ENCODE measurements around the gene UST.
"Not testable (repeated sequence)": the region's sequence is repeated elsewhere in the genome, so short reads cannot be mapped to it uniquely, and the experiment has no call there.

UST gene

DNA sequence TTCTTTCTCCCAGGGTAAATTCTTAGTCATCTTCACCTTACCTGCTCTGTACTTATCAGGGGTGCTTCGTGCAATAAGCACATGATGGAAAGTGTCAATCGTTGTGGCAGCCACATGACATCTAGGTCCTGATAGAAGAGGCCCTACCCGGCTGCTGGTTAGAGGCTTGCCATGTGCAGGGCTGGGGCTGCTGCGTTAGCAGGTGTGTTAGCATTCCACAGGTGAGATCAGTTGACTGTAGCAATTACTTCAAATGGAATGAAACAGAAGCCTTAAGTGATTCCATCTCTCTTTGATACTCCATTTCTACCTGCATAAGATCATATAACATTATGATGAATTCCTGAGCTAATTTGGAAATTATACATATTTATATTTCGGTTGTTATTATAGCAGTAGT is 127.0 kb downstream of the UST start:
- no peak for DNase-seq

DNA sequence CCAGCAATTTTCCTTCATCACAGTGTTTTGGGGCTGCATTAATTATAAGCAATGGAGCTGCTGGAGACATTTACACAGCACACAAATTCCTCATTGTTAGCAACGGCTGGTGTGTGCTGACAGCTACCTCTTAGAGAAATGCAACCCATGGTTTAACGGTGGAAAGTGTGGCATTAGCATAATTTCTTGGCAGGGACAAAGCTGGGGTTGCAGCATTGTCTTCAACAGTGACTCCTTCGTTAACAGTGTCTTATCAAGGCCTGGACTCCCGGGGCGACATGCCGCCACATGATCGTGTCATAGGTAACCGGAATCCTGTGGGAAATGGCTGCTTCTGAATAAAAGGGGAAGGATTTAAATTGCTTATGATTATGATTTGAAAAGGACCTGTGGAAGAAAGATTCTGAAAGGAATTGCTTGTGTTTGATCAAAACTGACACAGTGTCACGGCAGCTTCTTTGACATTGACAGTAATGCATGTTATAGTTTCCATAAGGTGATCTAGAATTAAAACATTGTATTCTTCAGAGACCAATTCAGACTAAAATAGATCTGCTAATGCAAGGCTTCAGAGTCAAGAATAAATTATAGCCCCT is 128.0 kb downstream of the UST start:
- DNase-seq: no peak

GRCh38 chr6:148878683-148879082 is 131.9 kb downstream of the UST start:
- DNase-seq: no peak

- not testable (repeated sequence) for DNase-seq
Observed at GRCh38 chr6:148880742-148881141, 133.9 kb downstream of the UST start.

- DNase-seq: no peak
Observed at GRCh38 chr6:148881593-148882311, 134.9 kb downstream of the UST start.

- DNase-seq: no peak
Observed at GRCh38 chr6:148883270-148883669, 136.4 kb downstream of the UST start.

DNA sequence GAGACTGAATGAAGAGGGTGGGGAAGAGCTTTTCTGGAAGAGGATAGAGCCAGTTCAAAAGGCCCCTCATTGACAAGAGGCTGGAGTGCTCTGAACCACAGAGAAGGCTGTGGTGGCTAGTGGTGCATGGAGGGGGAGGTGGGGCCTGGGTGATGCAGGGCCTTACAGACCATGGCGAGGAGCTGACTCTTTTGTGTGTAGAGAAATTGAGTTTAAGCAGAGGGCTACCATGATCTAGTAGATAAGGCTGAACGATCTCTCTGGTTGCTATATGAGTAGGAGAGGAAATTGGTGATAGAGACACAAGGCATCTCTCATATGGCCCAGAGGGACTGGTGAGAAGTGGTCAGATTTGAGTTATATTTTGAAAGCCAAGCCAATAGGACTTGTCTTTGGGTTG is 137.6 kb downstream of the UST start:
- no peak for DNase-seq

GRCh38 chr6:148885136-148885865 is 138.5 kb downstream of the UST start:
- no peak for DNase-seq

- DNase-seq: no peak
Observed at GRCh38 chr6:148885925-148886845, 139.4 kb downstream of the UST start.

GRCh38 chr6:148887181-148887580 is 140.4 kb downstream of the UST start:
- no peak for DNase-seq

GRCh38 chr6:148888856-148889255 is 142.0 kb downstream of the UST start:
- no peak for DNase-seq

- DNase-seq: no peak
Observed at GRCh38 chr6:148890096-148890495, 143.3 kb downstream of the UST start.

GRCh38 chr6:148890652-148891404 is 144.0 kb downstream of the UST start:
- DNase-seq: no peak

DNA sequence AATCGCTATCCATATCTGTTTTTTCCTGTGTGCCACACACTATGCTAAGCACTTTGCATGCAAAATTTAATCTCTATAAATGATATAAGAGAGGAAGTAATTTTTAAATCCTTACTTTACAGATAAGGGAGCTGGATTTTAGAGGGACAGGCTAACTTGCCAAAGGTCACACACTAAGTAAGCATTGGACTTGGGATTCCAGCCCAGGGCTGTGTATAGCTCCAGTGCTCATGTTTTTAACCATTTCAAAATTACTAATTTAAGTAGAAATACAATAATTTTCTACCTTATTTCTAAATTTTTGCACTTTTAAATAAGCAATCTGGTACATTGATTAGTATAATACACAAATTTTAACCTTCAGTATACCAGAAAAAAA is 144.6 kb downstream of the UST start:
- DNase-seq: no peak

GRCh38 chr6:148892247-148892646 is 145.4 kb downstream of the UST start:
- DNase-seq: no peak

DNA sequence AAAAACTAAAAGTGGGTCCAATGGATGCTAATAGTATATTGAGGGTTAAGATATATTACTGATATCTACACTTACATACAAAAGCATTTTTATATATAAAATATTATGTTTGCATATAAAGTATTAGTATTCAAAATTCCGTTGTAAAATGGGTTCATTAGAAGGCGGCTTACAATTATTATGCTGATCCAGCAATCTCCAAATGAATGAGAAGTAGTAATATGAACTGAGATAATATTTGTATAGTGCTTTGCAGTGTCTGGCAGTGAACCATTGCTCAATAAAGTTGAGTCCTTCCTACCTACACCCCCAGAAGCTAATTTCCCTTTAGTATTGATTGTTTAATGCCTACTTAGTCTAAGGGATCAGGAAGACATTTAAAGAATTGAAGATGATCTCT is 146.2 kb downstream of the UST start:
- DNase-seq: no peak

DNA sequence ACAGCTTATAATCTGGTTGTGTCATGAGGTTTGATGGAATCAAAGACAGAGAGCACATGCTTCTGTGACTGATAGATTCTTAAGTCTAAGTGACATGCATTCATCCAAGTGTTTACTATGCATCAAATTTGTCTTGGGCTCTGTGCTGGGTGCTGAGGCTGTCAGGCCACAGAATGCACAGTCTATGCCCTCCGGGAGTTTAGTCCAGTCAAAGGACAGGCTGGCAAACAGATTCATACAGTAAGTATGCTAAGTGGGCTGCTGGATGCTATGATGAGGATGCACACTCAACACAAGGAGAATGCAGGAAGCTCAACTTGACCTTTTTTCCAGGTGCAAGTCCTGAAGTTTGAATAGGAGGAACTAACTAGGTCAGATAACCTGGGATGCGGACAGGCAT is 146.7 kb downstream of the UST start:
- DNase-seq: no peak

DNA sequence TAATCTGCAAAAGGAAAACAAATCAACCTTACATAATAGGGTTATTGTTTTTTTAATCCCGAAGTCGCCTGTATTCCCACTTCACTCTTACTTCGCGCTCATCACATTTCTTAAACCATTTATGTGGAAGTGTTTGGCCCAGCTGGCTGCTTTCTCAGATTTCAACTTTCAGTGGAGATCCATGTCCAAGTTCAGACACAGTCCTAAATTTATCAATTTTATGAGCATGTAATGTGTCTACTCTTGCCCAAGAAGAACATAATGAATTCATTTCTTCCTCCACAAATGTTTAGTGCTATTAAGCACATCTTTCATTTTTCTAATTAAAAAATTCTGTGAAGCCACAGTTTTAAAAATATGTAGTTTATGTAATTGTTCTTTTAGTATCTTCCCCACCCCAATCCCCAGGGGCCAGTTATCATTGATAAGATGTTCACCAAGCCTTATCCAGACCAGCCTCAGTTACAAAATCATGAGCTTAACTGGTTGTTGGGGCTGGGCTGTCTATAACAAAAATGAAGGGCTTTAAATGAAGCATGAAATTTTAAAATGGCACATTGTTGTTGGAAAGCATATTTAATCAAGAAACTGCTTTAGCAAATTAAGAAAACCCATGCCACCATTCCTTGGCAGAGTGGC is 151.7 kb downstream of the UST start:
- DNase-seq: no peak

- no peak for DNase-seq
Observed at GRCh38 chr6:148904896-148905870, 158.4 kb downstream of the UST start.

GRCh38 chr6:148905901-148906300 is 159.1 kb downstream of the UST start:
- DNase-seq: no peak

DNA sequence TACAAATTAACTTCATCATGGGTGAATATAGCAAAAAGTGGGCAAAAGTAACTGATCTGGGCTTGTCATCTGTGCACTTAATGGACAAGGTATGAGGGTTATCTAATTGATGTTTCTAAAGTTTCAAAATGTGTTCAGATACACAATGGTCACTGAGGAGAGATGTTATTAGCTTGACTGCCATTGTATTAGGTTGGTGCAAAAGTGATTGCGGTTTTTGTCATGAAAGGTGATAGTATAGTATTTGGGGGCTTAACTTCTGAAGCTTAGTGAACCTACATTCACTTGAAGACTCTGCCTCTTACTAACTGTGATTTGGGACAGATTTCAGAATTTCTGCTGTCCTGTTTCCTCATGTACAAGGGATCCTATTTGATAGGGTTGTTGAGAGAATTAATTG is 159.6 kb downstream of the UST start:
- DNase-seq: no peak
